VCaP (cell line): ENCODE measurements around the gene TTC34.

Experiments used
- H3K27ac ChIP-seq: fragments of 450-650 bp; 2 replicates; pipeline ENCODE4 v1.5.1; 2017
- CTCF ChIP-seq: fragments of 450-650 bp; conservative IDR thresholded peaks from 2 replicates; pipeline ENCODE4 v1.5.1; 2017; ENCODE audit warnings: mild to moderate bottlenecking, moderate library complexity

The TTC34 gene

GRCh38 chr1:2801535-2802291 is at the start of gene TTC34:
Gene TTC34, minus strand, starts transcription at chr1:2801693. Its CDS starts 866 bp downstream, at chr1:2800827.
- TF ChIP-seq CTCF, result peak; percentile 84
- H3K27ac ChIP-seq, result no peak within 1 kb of the TSS

GRCh38 chr1:2850502-2850901 is 49.0 kb upstream of the TTC34 start:
- H3K27ac ChIP-seq, result no peak overlapping the region
- TF ChIP-seq CTCF, result no peak

GRCh38 chr1:2848006-2848670 is 46.6 kb upstream of the TTC34 start:
- H3K27ac ChIP-seq, result no peak overlapping the region
- no peak for TF ChIP-seq CTCF

GRCh38 chr1:2847086-2847985 is 45.8 kb upstream of the TTC34 start:
- TF ChIP-seq CTCF, result no peak
- H3K27ac ChIP-seq, result no peak overlapping the region

GRCh38 chr1:2845869-2846268 is 44.4 kb upstream of the TTC34 start:
- no peak for TF ChIP-seq CTCF
- H3K27ac ChIP-seq, result no peak overlapping the region

- no peak for TF ChIP-seq CTCF
- H3K27ac ChIP-seq, result no peak overlapping the region
Observed at GRCh38 chr1:2840036-2840809, 38.7 kb upstream of the TTC34 start.
